ENCODE measurements around the gene S1PR5. TPM values are rescaled to one million over a fixed set of nuclear protein-coding genes. Genes with fewer than 3 reads are reported as not detected.

Gene S1PR5
- total and polyA plus RNA-seq, 2 of the 8 experiments (the other 6 are each of a cell fraction or from before 2014, with no cell fraction given) = 2.4 to 8.6 TPM

GRCh38 chr19:10543420-10544241 is 26.4 kb upstream of the S1PR5 start, which contains the start of gene ATG4D:
ATG4D (plus strand) TSS chr19:10543904; CDS start chr19:10544091, 187 bp downstream.
- WGBS, 2 experiments (ENCODE audit: extremely low coverage in 1 of 2, insufficient coverage in 1 of 2, insufficient read length in 1 of 2, insufficient replicate concordance in 2 of 2, low coverage in 1 of 2, low lambda C conversion rate in 2 of 2, missing lambda C conversion rate in 1 of 2) = 5% methylated on average over 36 of the region's 79 CpGs; no CpG with 5 or more reads in 1 of the 2 experiments
- H3K23me2 ChIP-seq (ENCODE audit: low read depth, low read length) = peaks cover 2% of the 10 kb centered on the region; the same call in 1 of the 2 replicates
- H2AFZ ChIP-seq (ENCODE audit: low read length) = no peak within 1 kb of the TSS
- H3K4me3 ChIP-seq (ENCODE audit: extremely low read depth in 1 of 4, insufficient read depth in 2 of 4, low read depth in 3 of 4, low read length in 4 of 4) = peak within 1 kb of the TSS; percentile 57 to 99 (median 88)
- ChIA-PET CTCF (ENCODE audit: partially characterized antibody) (interaction anchor here (0.6 to 4.2 kb wide), 11 partner anchors 9 to 329 kb away, joined by 3 to 25 read pairs (median 4); no protein-coding TSS in a partner anchor), POLR2A (ENCODE audit: partially characterized antibody) (interaction anchor here (0.6 to 2.3 kb wide), 7 partner anchors 8 to 41 kb away, joined by 3 to 6 read pairs (median 3); partner anchors contain the start of gene KEAP1)
- H3K4me1 ChIP-seq (replicated peaks in 1 of 4; ENCODE audit: control insufficient read depth in 3 of 4, insufficient read depth in 4 of 4, low read length in 3 of 4) = peaks cover 0 to 4% (median 3%) of the 10 kb centered on the region in 4 experiments; a peak in 4 of 7 replicates
- peak within 1 kb of the TSS; percentile 2; the same call in 1 of the 2 replicates for H3K27ac ChIP-seq (ENCODE audit: low read depth, low read length)
- peaks cover 2 to 10% (median 7%) of the 10 kb centered on the region in 4 experiments; a peak in 5 of 8 replicates for H3K36me3 ChIP-seq (ENCODE audit: control insufficient read depth in 2 of 4, insufficient read depth in 4 of 4, low read length in 3 of 4)
- peak within 1 kb of the TSS; percentile 22 to 98 (median 70); a peak in 6 of 7 replicates for H3K9ac ChIP-seq (replicated peaks in 1 of 4; ENCODE audit: extremely low read depth in 1 of 4, low read depth in 3 of 4, low read length in 3 of 4)
- DNase-seq (ENCODE audit: low read depth in 1 of 2, low spot score in 2 of 2) (peak; percentile 82 to 91), FAIRE-seq (no peak)
- no peak within 1 kb of the TSS for H3K18ac ChIP-seq (ENCODE audit: extremely low read depth, low read length)
- H4K8ac ChIP-seq (ENCODE audit: extremely low read depth, insufficient read depth, low read length) = peak within 1 kb of the TSS; percentile 95; the same call in 1 of the 2 replicates
- H3K9me3 ChIP-seq (ENCODE audit: insufficient read depth in 2 of 2, low read depth in 1 of 2, low read length in 1 of 2) = no peaks in the 10 kb centered on the region
- H4K5ac ChIP-seq (ENCODE audit: insufficient read length, low read depth, low read length) = no peak within 1 kb of the TSS
- no peak within 1 kb of the TSS for H3K14ac ChIP-seq (ENCODE audit: insufficient read length)
- no peak within 1 kb of the TSS for H4K91ac ChIP-seq (replicated peaks; ENCODE audit: insufficient read length, low read length)
- no peak within 1 kb of the TSS for H2BK20ac ChIP-seq (ENCODE audit: low read length)
- peak within 1 kb of the TSS; percentile 44 to 78 for H3K4me2 ChIP-seq (ENCODE audit: insufficient read depth in 1 of 2, low read depth in 2 of 2, low read length in 2 of 2)
- H3K4ac ChIP-seq (replicated peaks; ENCODE audit: insufficient read length, low read depth, low read length) = no peak within 1 kb of the TSS
- no peak within 1 kb of the TSS for H3K56ac ChIP-seq (replicated peaks; ENCODE audit: insufficient read length, low read depth, low read length)
- H3K79me1 ChIP-seq (ENCODE audit: low read depth, low read length) = peaks cover 9% of the 10 kb centered on the region
- no peak within 1 kb of the TSS for H2BK15ac ChIP-seq (ENCODE audit: low read length)
- peaks cover 0 to 5% of the 10 kb centered on the region in 2 experiments for H4K20me1 ChIP-seq (replicated peaks in 1 of 2; ENCODE audit: control insufficient read depth in 1 of 2, insufficient read depth in 2 of 2, low read length in 2 of 2)
- H2AK5ac ChIP-seq (ENCODE audit: low read depth, low read length) = no peak within 1 kb of the TSS
- no peaks in the 10 kb centered on the region for H3K27me3 ChIP-seq (replicated peaks in 1 of 4; ENCODE audit: control insufficient read depth in 3 of 4, extremely low read depth in 1 of 4, insufficient read depth in 3 of 4, low read length in 3 of 4)
- no peak within 1 kb of the TSS for H2BK12ac ChIP-seq (ENCODE audit: low read depth, low read length)
- H2BK5ac ChIP-seq (ENCODE audit: low read depth, low read length) = no peak within 1 kb of the TSS
- no peak within 1 kb of the TSS for H2BK120ac ChIP-seq (replicated peaks; ENCODE audit: low read depth, low read length)
- peaks cover 0 to 16% of the 10 kb centered on the region in 2 experiments; a peak in 2 of 4 replicates for H3K79me2 ChIP-seq (ENCODE audit: control insufficient read depth in 1 of 2, insufficient read depth in 2 of 2, low read length in 2 of 2)
- no peak within 1 kb of the TSS for H3K23ac ChIP-seq (ENCODE audit: insufficient read length)
- no peak for TF ChIP-seq RXRA (IDR thresholded peaks at IDR 0.05; ENCODE audit: insufficient read depth, low read depth, low read length)
- peak; percentile 81; the same call in 1 of the 2 replicates for TF ChIP-seq TBP (IDR thresholded peaks at IDR 0.05; ENCODE audit: low read depth, low read length)
- TF ChIP-seq TCF12 (IDR thresholded peaks at IDR 0.05; ENCODE audit: low read depth, low read length) = no peak
- TF ChIP-seq CTCF (IDR thresholded peaks at IDR 0.05; ENCODE audit: control extremely low read depth in 1 of 3, insufficient read depth in 1 of 3, low read depth in 1 of 3, low read length in 3 of 3) = peak in 1 of 3 experiments; percentile 20; a peak in 1 of 4 replicates
- no peak for TF ChIP-seq EP300 (IDR thresholded peaks at IDR 0.05; ENCODE audit: borderline replicate concordance in 1 of 2, low read depth in 2 of 2, low read length in 2 of 2)
- TF ChIP-seq USF2 (IDR thresholded peaks at IDR 0.05; ENCODE audit: low read length) = no peak

Measured in H1 (cell line).